ENCODE data around the gene SLC13A2. TPM values are rescaled to one million over a fixed set of nuclear protein-coding genes. Genes with fewer than 3 reads are reported as not detected.
"Not testable (repeated sequence)": the region's sequence is repeated elsewhere in the genome, so short reads cannot be mapped to it uniquely, and the experiment has no call there.

The SLC13A2 gene, protein sequence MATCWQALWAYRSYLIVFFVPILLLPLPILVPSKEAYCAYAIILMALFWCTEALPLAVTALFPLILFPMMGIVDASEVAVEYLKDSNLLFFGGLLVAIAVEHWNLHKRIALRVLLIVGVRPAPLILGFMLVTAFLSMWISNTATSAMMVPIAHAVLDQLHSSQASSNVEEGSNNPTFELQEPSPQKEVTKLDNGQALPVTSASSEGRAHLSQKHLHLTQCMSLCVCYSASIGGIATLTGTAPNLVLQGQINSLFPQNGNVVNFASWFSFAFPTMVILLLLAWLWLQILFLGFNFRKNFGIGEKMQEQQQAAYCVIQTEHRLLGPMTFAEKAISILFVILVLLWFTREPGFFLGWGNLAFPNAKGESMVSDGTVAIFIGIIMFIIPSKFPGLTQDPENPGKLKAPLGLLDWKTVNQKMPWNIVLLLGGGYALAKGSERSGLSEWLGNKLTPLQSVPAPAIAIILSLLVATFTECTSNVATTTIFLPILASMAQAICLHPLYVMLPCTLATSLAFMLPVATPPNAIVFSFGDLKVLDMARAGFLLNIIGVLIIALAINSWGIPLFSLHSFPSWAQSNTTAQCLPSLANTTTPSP
- 0.55 TPM for total RNA-seq

DNA sequence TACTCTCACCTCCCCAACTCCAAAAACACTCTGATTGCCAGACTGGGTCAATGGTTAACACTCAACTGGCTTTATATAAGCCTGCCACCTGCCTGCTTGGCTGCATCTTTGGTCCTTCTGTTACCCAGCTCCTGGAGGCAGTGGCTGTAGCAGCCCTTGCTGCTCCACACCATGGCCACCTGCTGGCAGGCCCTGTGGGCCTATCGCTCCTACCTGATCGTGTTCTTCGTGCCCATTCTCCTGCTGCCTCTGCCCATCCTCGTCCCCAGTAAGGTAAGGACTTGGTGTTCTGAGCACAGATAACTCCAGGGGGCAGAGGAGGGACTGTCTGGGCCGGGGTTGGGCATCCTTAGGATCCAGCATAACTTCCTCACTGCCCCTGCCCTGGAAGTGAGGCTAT is at the start of gene SLC13A2:
SLC13A2 (plus strand) TSS at position 103 of the 400 bp plus-strand sequence; CDS start at position 172, 69 bp downstream.
- DNase-seq (ENCODE audit: low spot score) (peak; percentile 67), ATAC-seq (peak; percentile 97)

- no peak for ATAC-seq
- DNase-seq (ENCODE audit: low spot score) = no peak
Measured at GRCh38 chr17:28425206-28425605, 48.2 kb upstream of the SLC13A2 start.

GRCh38 chr17:28426081-28426519 is 47.3 kb upstream of the SLC13A2 start:
- DNase-seq (ENCODE audit: low spot score) (no peak), ATAC-seq (peak; percentile 32)

DNA sequence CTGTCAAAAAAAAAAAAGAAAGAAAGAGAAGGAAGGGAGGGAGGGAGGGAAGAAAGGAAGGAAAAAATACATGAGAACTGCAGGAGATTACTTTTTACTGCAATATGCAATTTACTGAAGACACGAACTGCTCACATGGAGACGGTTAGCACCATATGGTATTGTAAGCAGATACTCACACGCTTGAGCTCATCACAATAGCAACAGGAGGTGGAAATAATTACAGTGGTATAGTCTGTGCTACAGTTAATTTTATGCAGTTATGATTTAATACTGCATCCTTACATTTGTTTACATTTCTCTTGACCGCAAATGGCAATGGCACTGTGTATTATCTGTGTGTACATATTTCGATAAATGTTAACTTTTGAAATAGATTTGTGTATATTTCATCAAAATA is 46.1 kb upstream of the SLC13A2 start:
- no peak for DNase-seq (ENCODE audit: low spot score)
- ATAC-seq = no peak

DNA sequence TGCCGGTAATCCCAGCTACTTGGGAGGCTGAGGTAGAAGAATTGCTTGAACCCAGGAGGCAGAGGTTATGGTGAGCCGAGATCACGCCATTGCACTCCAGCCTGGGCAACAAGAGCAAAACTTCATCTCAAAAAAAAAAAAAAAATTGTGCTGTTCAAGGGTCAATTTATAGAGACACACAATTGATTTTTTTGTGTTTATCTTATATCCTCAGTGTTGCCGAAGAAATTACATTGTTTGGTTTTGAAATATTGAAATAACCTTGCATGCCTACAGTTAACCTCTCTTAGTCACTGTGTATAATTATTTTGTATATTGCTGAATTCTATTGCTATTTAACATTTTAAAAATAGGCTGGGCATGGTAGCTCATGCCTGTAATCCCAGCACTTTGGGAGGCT is 45.5 kb upstream of the SLC13A2 start:
- not testable (repeated sequence) for ATAC-seq; DNase-seq (ENCODE audit: low spot score)

DNA sequence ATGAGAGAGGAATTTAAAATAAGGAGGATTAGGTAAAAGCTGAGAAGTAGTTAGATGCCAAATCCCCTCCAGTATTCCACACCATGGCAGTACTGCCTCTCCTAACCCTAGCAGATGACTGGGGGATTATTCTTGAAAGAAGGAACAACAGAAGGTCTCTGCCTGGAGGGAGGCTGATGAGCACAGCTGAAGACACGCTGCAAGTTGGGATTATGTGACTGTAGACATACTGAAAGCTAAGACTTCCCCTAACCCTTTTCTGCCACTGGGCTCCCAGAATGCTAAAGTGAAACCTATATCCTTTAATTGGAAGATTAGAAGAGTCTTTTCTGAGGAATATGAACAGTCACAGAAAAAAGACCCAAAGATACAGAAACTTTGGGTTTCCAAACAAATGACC is 39.7 kb upstream of the SLC13A2 start:
- ATAC-seq (no peak), DNase-seq (ENCODE audit: low spot score) (no peak)

- ATAC-seq; DNase-seq (ENCODE audit: low spot score): not testable (repeated sequence)
Measured at GRCh38 chr17:28434326-28434725, 39.1 kb upstream of the SLC13A2 start.

GRCh38 chr17:28443901-28444638 is 29.4 kb upstream of the SLC13A2 start:
- peak; percentile 77 for DNase-seq (ENCODE audit: low spot score)
- peak; percentile 89 for ATAC-seq

DNA sequence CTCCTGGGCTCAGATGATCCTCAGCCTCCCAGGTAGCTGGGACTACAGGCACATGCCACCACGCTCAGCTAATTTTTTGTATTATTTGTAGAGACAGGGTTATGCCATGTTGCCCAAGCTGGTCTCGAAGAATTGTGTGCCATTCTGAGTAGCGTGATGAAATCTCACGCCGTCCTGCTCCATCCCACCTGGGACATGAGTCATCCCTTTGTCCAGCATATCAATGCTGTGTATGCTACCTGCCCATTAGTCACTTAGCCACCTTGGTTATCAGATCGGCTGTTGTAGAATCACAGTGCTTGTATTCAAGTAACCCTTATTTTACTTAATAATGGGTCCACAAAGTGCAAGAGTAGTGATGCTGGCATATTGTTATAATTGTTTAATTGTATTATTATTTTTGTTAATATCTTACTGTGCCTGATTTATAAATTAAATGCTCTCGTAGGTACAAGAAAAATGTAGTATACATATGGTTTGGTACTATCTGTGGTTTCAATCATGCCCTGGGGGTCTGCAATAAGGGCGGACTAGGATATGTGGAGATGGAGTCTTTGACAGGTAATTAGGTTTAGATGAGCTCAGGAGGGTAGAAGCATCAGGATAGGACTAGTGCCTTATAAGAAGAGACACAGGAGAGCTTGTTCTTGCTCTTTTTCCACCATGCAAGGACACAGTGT is 26.6 kb upstream of the SLC13A2 start:
- DNase-seq (ENCODE audit: low spot score) = no peak
- no peak for ATAC-seq

DNA sequence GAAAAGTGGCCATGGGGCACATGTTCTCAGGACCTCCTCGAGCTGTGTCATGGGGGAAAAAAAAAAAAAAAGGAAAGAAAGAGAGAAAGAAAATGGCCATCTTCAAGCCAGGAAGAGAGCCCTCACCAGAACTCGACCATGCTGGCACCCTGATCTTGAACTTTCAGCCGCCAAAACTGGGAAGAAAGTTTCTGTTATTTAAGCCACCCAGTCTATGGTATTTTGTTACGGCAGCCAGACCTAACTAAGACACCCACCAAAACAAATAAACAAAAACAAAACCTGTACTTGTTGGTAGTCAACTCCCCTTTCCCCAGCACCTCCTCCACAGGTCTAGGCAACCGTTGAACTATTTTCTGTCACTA is 26.1 kb upstream of the SLC13A2 start:
- ATAC-seq (no peak), DNase-seq (ENCODE audit: low spot score) (no peak)

GRCh38 chr17:28449859-28450258 is 23.6 kb upstream of the SLC13A2 start:
- no peak for ATAC-seq

GRCh38 chr17:28457890-28458289 is 15.6 kb upstream of the SLC13A2 start:
- no peak for ATAC-seq

More at GRCh38 chr17:28449859-28450258, 23.6 kb upstream of the SLC13A2 start:
- DNase-seq (ENCODE audit: low spot score) = no peak

GRCh38 chr17:28458881-28459280 is 14.6 kb upstream of the SLC13A2 start:
- not testable (repeated sequence) for DNase-seq (ENCODE audit: low spot score); ATAC-seq

More at GRCh38 chr17:28457890-28458289, 15.6 kb upstream of the SLC13A2 start:
- DNase-seq (ENCODE audit: low spot score) = no peak

DNA sequence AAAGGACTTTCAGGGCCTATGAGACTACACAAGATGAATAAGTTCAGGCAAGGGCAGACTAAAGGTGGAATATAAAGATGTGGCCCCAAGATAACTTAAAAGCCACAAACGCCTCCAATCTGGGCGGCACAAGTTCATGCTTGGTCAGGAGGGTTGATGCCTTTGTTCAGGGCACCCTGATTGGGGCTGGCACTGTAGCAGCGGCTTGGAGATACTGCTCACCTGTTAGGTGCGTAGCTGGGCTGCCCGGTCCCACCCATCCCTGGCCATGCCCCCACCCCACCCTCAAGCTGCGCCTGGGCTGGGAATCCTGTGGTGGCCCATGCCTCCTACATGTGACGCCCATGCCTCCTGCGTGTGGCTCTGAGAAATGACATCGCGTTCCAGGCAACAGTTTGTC is 12.5 kb upstream of the SLC13A2 start:
- no peak for ATAC-seq
- DNase-seq (ENCODE audit: low spot score) = no peak

GRCh38 chr17:28466001-28466400 is 7.4 kb upstream of the SLC13A2 start:
- ATAC-seq (no peak), DNase-seq (ENCODE audit: low spot score) (no peak)

GRCh38 chr17:28466521-28467048 is 6.9 kb upstream of the SLC13A2 start:
- ATAC-seq (peak; percentile 20), DNase-seq (ENCODE audit: low spot score) (no peak)

- no peak for DNase-seq (ENCODE audit: low spot score)
- ATAC-seq = no peak
Measured at GRCh38 chr17:28467456-28468025, 5.9 kb upstream of the SLC13A2 start.

DNA sequence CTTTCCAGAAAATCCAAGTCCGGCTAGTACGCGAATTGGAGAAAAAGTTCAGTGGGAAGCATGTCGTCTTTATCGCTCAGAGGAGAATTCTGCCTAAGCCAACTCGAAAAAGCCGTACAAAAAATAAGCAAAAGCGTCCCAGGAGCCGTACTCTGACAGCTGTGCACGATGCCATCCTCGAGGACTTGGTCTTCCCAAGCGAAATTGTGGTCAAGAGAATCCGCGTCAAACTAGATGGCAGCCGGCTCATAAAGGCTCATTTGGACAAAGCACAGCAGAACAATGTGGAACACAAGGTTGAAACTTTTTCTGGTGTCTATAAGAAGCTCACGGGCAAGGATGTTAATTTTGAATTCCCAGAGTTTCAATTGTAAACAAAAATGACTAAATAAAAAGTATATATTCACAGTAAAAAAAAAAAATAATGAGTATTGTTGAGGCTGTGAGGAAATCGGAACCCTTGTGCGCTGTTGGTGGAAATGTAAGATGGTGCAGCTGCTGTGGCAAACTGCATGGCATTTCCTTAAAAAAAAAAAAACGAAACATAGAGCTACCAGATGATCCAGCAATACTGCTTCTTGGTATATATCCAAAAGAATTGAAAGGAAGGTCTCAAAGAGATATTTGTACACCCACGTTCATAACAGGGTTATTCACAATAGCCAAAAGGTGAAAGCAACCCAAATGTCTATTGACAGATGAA is 5.3 kb upstream of the SLC13A2 start:
- DNase-seq (ENCODE audit: low spot score) = peak; percentile 23
- ATAC-seq = not testable (repeated sequence)

DNA sequence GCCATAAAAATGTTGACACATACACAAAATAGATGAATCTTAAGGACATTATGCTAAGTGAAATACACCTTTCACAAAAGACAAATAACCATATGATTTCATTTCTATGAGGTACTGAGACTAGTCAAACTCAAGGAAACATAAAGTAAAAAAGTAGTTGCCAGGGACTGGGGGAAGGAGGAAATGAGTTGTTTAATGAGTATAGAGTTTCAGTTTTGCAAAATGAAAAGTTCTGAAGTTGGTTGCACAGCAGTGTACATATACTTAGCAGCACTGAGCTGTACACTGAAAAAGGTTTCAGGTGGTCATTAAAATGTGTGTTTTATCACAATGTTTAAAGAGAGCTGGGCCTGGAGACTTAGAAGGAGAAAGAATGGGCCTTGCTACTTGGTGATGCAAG is 4.7 kb upstream of the SLC13A2 start:
- no peak for DNase-seq (ENCODE audit: low spot score)
- ATAC-seq = no peak

DNA sequence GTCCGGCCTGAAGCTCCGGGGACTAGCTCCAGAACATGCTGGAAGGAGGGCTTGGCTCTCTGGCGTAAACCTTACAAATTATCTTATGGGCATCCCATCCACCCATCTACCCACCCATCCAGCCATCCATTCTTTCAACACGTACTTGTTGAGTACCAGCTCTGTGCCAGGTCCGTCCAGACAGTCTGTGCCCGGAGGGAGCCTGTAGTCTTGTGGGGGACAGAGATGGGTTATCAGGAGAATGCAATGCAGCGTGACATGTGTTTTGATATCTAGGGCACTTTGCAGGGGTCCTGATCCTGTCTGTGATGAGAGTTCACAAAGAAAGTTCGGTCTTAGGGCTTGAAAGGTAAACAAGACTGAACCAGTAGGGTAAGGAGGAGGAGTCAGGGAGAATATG is 4.1 kb upstream of the SLC13A2 start:
- ATAC-seq (no peak), DNase-seq (ENCODE audit: low spot score) (peak; percentile 29)
